Measurements from ENCODE around the gene GYS2.

DNA sequence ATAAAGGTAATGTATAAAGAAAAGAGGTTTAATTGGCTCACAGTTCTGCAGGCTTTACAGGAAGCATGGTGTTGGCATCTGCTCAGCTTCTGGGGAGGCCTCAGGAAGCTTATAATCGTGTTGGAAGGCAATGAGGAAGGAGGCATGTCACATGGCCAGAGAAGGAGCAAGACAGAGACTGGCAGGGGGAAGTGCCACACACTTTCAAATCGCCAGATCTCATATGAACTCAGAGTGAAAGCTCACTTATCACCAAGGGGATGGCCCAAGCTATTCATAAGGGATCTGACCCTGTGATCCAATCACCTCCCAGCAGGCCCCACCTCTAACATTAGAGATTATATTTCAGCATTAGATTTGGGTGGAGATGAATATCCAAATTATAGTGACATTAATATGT, 26.7 kb upstream of the GYS2 start:
- TF ChIP-seq EZH2phosphoT487 (IDR thresholded peaks at IDR 0.05; ENCODE audit: insufficient read depth, low read depth): no peak
- no peak for TF ChIP-seq EZH2 (IDR thresholded peaks at IDR 0.05; ENCODE audit: insufficient read depth, poor library complexity, severe bottlenecking)

Measured in GM23248 (cell line).